SKM-1 (cell line): Measurements from ENCODE around the gene ENTR1.

ENCODE experiments used
- DNase-seq: peaks from one replicate; lab custom pipeline; 2025; ENCODE audit not compliant: unreplicated experiment; lab: John Stamatoyannopoulos, UW

The ENTR1 gene

GRCh38 chr9:136410500-136411287 lies at the start of gene ENTR1, which contains the start of gene PMPCA:
ENTR1 (minus strand) TSS chr9:136410614; CDS start chr9:136410397, 217 bp downstream.
PMPCA (plus strand) TSS chr9:136410658; CDS start chr9:136410669, 11 bp downstream.
- peak; percentile 79 for DNase-seq

GRCh38 chr9:136459425-136459824 lies 49.0 kb upstream of the ENTR1 start:
- no peak for DNase-seq

GRCh38 chr9:136457326-136457725 lies 46.9 kb upstream of the ENTR1 start:
- no peak for DNase-seq

- DNase-seq = no peak
These were observed 45.8 kb upstream of the ENTR1 start for GRCh38 chr9:136456258-136456657.

GRCh38 chr9:136455043-136456002 lies 44.9 kb upstream of the ENTR1 start:
- DNase-seq = no peak

- DNase-seq = no peak
These were observed 43.8 kb upstream of the ENTR1 start for GRCh38 chr9:136454026-136454796.

- DNase-seq = no peak
These were observed 42.9 kb upstream of the ENTR1 start for GRCh38 chr9:136453326-136453725.

- DNase-seq = no peak
These were observed 40.9 kb upstream of the ENTR1 start for GRCh38 chr9:136451221-136451877.

- no peak for DNase-seq
These were observed 38.2 kb upstream of the ENTR1 start for GRCh38 chr9:136448655-136449054.

GRCh38 chr9:136447173-136447778 lies 36.9 kb upstream of the ENTR1 start:
- no peak for DNase-seq

- no peak for DNase-seq
These were observed 35.4 kb upstream of the ENTR1 start for GRCh38 chr9:136445799-136446198.

GRCh38 chr9:136444102-136444501 lies 33.7 kb upstream of the ENTR1 start:
- DNase-seq = no peak

- no peak for DNase-seq
These were observed 33.3 kb upstream of the ENTR1 start for GRCh38 chr9:136443687-136444086.

- no peak for DNase-seq
These were observed 32.7 kb upstream of the ENTR1 start for GRCh38 chr9:136443087-136443486.

GRCh38 chr9:136442265-136442664 lies 31.9 kb upstream of the ENTR1 start:
- DNase-seq = no peak

- no peak for DNase-seq
These were observed 31.3 kb upstream of the ENTR1 start for GRCh38 chr9:136441681-136442245.

GRCh38 chr9:136441191-136441680 lies 30.8 kb upstream of the ENTR1 start:
- DNase-seq = no peak

- no peak for DNase-seq
These were observed 29.3 kb upstream of the ENTR1 start, which contains the start of gene INPP5E for GRCh38 chr9:136439481-136440408. INPP5E (minus strand) TSS chr9:136439845; CDS start chr9:136439419, 426 bp downstream.
